Neural progenitor cell (in vitro differentiated cells): ENCODE results near the gene NKAIN4. TPM values are rescaled to one million over a fixed set of nuclear protein-coding genes. Genes with fewer than 3 reads are reported as not detected.

Source experiments
- DNase-seq: peaks from one replicate; pipeline ENCODE4 v3.0.0-alpha.2; 2016; ENCODE audit warnings: low spot score
- H2AFZ ChIP-seq: fragments of 200-600 bp; sonication (generic); replicated peaks from 2 replicates; pipeline ENCODE4 v1.6.1; 2016; ENCODE audit warnings: antibody characterized with exemption
- H3F3A ChIP-seq: fragments of 200-600 bp; sonication (generic); 2 replicates; pipeline ENCODE4 v1.6.1; 2016; ENCODE audit warnings: antibody characterized with exemption, low read depth
- H3K27ac ChIP-seq: fragments of 200-600 bp; sonication (generic); 2 replicates; pipeline ENCODE4 v1.5.1; 2016; ENCODE audit warnings: mild to moderate bottlenecking
- H3K27me3 ChIP-seq: fragments of 200-600 bp; sonication (generic); 2 replicates; pipeline ENCODE4 v1.6.1; 2016; ENCODE audit warnings: mild to moderate bottlenecking, moderate library complexity
- H3K36me3 ChIP-seq: fragments of 200-600 bp; sonication (generic); 2 replicates; pipeline ENCODE4 v1.5.1; 2016
- H3K4me1 ChIP-seq: fragments of 200-600 bp; sonication (generic); 2 replicates; pipeline ENCODE4 v1.6.1; 2016; ENCODE audit warnings: mixed run types
- H3K4me2 ChIP-seq: fragments of 200-600 bp; sonication (generic); 2 replicates; pipeline ENCODE4 v1.6.1; 2016
- H3K4me3 ChIP-seq: fragments of 200-600 bp; sonication (generic); 2 replicates; pipeline ENCODE4 v1.5.1; 2016
- H3K79me2 ChIP-seq: fragments of 200-600 bp; sonication (generic); 2 replicates; pipeline ENCODE4 v1.6.1; 2016; ENCODE audit warnings: low read depth
- H3K9ac ChIP-seq: fragments of 200-600 bp; sonication (generic); 2 replicates; pipeline ENCODE4 v1.6.1; 2016
- H3K9me3 ChIP-seq: fragments of 200-600 bp; sonication (generic); 2 replicates; pipeline ENCODE4 v1.5.1; 2016; ENCODE audit warnings: low read depth
- H4K20me1 ChIP-seq: fragments of 200-600 bp; sonication (generic); 2 replicates; pipeline ENCODE4 v1.6.1; 2016; ENCODE audit warnings: low read depth
- H3K27ac Mint-ChIP-seq: 3 replicates; pipeline ENCODE4 v1.8.0; 2021; ENCODE audit warnings: mixed read lengths
- H3K27me3 Mint-ChIP-seq: 2 replicates; pipeline ENCODE4 v1.8.0; 2022; ENCODE audit warnings: low read depth, mild to moderate bottlenecking, inconsistent platforms, moderate library complexity, mixed read lengths; ENCODE audit not compliant: insufficient read depth
- H3K36me3 Mint-ChIP-seq: 3 replicates; pipeline ENCODE4 v1.8.0; 2021; ENCODE audit warnings: mixed read lengths
- H3K4me1 Mint-ChIP-seq: 3 replicates; pipeline ENCODE4 v1.8.0; 2021; ENCODE audit warnings: mixed read lengths
- H3K4me3 Mint-ChIP-seq: 3 replicates; pipeline ENCODE4 v1.8.0; 2021; ENCODE audit warnings: mild to moderate bottlenecking, moderate library complexity, mixed read lengths
- H3K9me3 Mint-ChIP-seq: 3 replicates; pipeline ENCODE4 v1.8.0; 2020; ENCODE audit warnings: mixed read lengths
- EZH2 ChIP-seq: fragments of 200-600 bp; sonication (generic); IDR thresholded peaks from 2 replicates; pipeline ENCODE4 v1.6.1; 2017; ENCODE audit warnings: antibody characterized with exemption, mild to moderate bottlenecking, moderate library complexity
- EZH2phosphoT487 ChIP-seq: fragments of 200-600 bp; sonication (generic); IDR thresholded peaks from 2 replicates; pipeline ENCODE4 v1.6.1; 2017; ENCODE audit warnings: antibody characterized with exemption
- microRNA counts: library from miRNA; unstranded; fragments of <30 nt; microRNA quantifications from one replicate; lab custom pipeline; 2016
- microRNA-seq: library from miRNA; unstranded; fragments of <30 nt; microRNA quantifications from one replicate; pipeline ENCODE4, GENCODE V29; 2016
- small RNA-seq: library from RNA; depleted of rRNA; stranded (forward); fragments of <200 nt; gene quantifications from one replicate; pipeline ENCODE3, GENCODE V24; 2015
- total RNA-seq: library from RNA; depleted of rRNA; stranded (reverse); fragments of >200 nt; gene quantifications from 2 replicates; pipeline ENCODE4 v1.2.3, GENCODE V29; 2015; ENCODE audit warnings: low replicate concordance
- TF ChIP-seq, protein P1 (sequence below): fragments of 200-600 bp; sonication (generic); IDR thresholded peaks from 2 replicates; pipeline ENCODE4 v1.5.1; 2017; ENCODE audit warnings: antibody characterized with exemption, mild to moderate bottlenecking

The NKAIN4 gene
- total RNA-seq, 1 donor from 2014 or later, result 9.7 TPM

DNA sequence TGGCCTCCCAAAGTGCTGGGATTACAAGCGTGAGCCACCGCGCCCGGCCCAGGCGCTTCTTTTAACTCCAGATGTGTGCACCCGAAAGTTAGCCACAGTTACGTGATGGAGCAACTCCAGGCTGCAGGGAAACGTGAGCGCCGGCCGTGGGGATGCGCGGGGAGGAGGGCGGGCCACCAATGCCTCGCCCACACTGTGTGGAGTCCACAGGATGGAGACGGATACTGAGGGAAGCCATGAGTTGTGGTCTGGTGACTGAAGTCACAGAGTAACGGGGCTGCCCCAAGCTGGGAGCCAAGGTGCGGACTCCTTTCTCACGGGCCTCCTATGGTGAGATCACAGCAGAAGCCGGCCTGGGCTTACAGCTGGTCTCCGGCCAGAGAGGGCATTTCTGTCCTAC, 61.5 kb downstream of the NKAIN4 start:
- Histone ChIP-seq H3K4me2 (no peak overlapping the region), H3K4me3 (no peak overlapping the region), H4K20me1 (peaks cover 39% of the 10 kb centered on the region), H3K36me3 (no peaks in the 10 kb centered on the region), H3K9me3 (no peaks in the 10 kb centered on the region), H2AFZ (no peak overlapping the region), H3K27ac (no peak overlapping the region), H3K4me1 (no peaks in the 10 kb centered on the region), H3K79me2 (peaks cover 23% of the 10 kb centered on the region), H3F3A (no peaks in the 10 kb centered on the region), H3K27me3 (no peaks in the 10 kb centered on the region), H3K9ac (no peak overlapping the region)
- Mint-ChIP-seq H3K4me3 (no peak overlapping the region), H3K9me3 (no peaks in the 10 kb centered on the region), H3K27ac (no peak overlapping the region), H3K36me3 (peaks cover 17% of the 10 kb centered on the region), H3K4me1 (peaks cover 3% of the 10 kb centered on the region), H3K27me3 (peaks cover 11% of the 10 kb centered on the region)
- TF ChIP-seq EZH2 (no peak), EZH2phosphoT487 (no peak)
- TF ChIP-seq, protein P1, sequence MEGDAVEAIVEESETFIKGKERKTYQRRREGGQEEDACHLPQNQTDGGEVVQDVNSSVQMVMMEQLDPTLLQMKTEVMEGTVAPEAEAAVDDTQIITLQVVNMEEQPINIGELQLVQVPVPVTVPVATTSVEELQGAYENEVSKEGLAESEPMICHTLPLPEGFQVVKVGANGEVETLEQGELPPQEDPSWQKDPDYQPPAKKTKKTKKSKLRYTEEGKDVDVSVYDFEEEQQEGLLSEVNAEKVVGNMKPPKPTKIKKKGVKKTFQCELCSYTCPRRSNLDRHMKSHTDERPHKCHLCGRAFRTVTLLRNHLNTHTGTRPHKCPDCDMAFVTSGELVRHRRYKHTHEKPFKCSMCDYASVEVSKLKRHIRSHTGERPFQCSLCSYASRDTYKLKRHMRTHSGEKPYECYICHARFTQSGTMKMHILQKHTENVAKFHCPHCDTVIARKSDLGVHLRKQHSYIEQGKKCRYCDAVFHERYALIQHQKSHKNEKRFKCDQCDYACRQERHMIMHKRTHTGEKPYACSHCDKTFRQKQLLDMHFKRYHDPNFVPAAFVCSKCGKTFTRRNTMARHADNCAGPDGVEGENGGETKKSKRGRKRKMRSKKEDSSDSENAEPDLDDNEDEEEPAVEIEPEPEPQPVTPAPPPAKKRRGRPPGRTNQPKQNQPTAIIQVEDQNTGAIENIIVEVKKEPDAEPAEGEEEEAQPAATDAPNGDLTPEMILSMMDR, result no peak
- DNase-seq, result no peak

DNA sequence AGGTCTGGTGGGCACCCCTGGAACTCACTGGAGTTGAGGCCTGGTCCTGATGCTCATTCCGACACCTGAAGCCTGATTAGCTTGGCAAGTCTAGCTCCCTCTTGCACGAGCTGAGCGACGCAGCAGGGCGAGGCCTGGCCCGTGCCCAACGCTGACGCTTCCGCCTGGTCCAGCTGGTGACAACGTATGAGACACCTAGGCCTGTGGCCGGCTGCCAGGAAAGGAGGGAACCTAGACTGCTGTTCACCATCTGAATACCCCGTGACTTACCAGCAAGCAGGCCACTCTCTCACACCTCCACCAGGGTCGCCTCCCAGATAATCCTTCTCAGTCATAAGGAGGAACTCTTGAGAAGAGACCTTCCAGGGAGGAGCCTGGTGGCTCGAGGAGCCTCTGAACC, 62.9 kb downstream of the NKAIN4 start:
- Mint-ChIP-seq H3K9me3 (no peaks in the 10 kb centered on the region), H3K4me1 (peaks cover 3% of the 10 kb centered on the region), H3K4me3 (no peak overlapping the region), H3K27ac (peak overlapping the region; percentile 69), H3K27me3 (peaks cover 15% of the 10 kb centered on the region), H3K36me3 (peaks cover 14% of the 10 kb centered on the region)
- Histone ChIP-seq H3K27ac (no peak overlapping the region), H3K36me3 (no peaks in the 10 kb centered on the region), H3K9ac (no peak overlapping the region), H3K4me1 (no peaks in the 10 kb centered on the region), H3K4me2 (no peak overlapping the region), H4K20me1 (peaks cover 26% of the 10 kb centered on the region), H3K27me3 (no peaks in the 10 kb centered on the region), H3F3A (no peaks in the 10 kb centered on the region), H3K79me2 (peaks cover 10% of the 10 kb centered on the region), H3K9me3 (no peaks in the 10 kb centered on the region), H3K4me3 (no peak overlapping the region), H2AFZ (no peak overlapping the region)
- TF ChIP-seq EZH2phosphoT487, result no peak
- no peak for TF ChIP-seq EZH2
- TF ChIP-seq, protein P1, result no peak
- DNase-seq, result no peak

DNA sequence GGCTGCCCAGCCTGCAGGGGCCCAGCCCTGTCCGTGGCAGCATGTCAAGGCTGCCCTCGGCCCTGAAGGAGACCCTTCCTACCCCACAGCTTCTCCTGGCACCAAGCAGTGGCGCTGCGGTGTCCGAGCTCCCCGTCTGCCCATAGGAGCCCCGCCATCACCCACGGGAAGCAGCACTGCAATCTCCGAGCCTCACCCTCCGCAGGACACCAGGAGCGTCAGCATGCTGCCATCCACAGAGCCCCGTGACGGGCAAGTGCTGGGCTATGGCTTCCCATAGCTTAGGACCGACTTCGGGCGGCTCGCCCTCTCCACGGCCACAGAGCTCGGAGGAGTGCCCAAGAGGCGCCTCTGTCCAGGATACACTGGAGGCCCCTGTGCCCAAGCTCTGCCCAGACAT, 63.4 kb downstream of the NKAIN4 start:
- Histone ChIP-seq H3K4me1 (no peaks in the 10 kb centered on the region), H3K79me2 (peaks cover 6% of the 10 kb centered on the region), H3K9ac (no peak overlapping the region), H3K27ac (no peak overlapping the region), H3F3A (peaks cover 4% of the 10 kb centered on the region), H3K9me3 (no peaks in the 10 kb centered on the region), H3K4me2 (no peak overlapping the region), H3K4me3 (no peak overlapping the region), H2AFZ (no peak overlapping the region), H3K36me3 (no peaks in the 10 kb centered on the region), H4K20me1 (peaks cover 21% of the 10 kb centered on the region), H3K27me3 (no peaks in the 10 kb centered on the region)
- Mint-ChIP-seq H3K36me3 (peaks cover 14% of the 10 kb centered on the region), H3K27me3 (peaks cover 19% of the 10 kb centered on the region), H3K4me1 (peaks cover 3% of the 10 kb centered on the region), H3K27ac (no peak overlapping the region), H3K4me3 (no peak overlapping the region), H3K9me3 (no peaks in the 10 kb centered on the region)
- TF ChIP-seq EZH2 (no peak), EZH2phosphoT487 (no peak)
- TF ChIP-seq, protein P1, result no peak
- DNase-seq, result no peak

MicroRNAs within 50 kb of the gene (microRNA counts, 767-probe panel; counts per million panel counts)
- microRNA hsa-miR-3196 (lab: Ali Mortazavi, UCI), result 460 counts per million, percentile 90 among the panel's probes with 10 or more counts

Small RNA genes lying within 50 kb of the gene (microRNA-seq; reads per million reads assigned to microRNA genes)
- gene MIR3196, result not detected
- not detected for gene MIR4326

Small RNA genes lying within 50 kb of the gene (small RNA-seq; reads per million reads assigned to genes)
- gene MIR3196 (not detected), gene MIR4326 (0.09 reads per million)

Other genes starting within 250 kb of the NKAIN4 start
- 0.22 TPM in 1 of 2 replicates, not detected in the other for gene BHLHE23, start 247.5 kb downstream of the NKAIN4 start, total RNA-seq
- gene YTHDF1, start 38.3 kb downstream of the NKAIN4 start, total RNA-seq, result 26.8 and 28.1 TPM in 2 replicates
- not detected in 2 replicates for gene BIRC7, start 18.6 kb downstream of the NKAIN4 start, total RNA-seq
- 43.7 and 103 TPM in 2 replicates for gene ARFGAP1, start 18.4 kb upstream of the NKAIN4 start, total RNA-seq
- gene COL20A1, start 38.7 kb upstream of the NKAIN4 start, total RNA-seq, result 0.28 and 0.37 TPM in 2 replicates
- 0.68 TPM in 1 of 2 replicates, not detected in the other for gene CHRNA4, start 106.9 kb upstream of the NKAIN4 start, total RNA-seq
- 39.5 and 106 TPM in 2 replicates for gene KCNQ2, start 218.2 kb upstream of the NKAIN4 start, total RNA-seq
- gene EEF1A2, start 244.6 kb upstream of the NKAIN4 start, total RNA-seq, result 0.54 and 1.5 TPM in 2 replicates